Ascending aorta (tissue), 2 donors: Measurements from ENCODE around the gene NIF3L1. TPM values are rescaled to one million over a fixed set of nuclear protein-coding genes. Genes with fewer than 3 reads are reported as not detected.
"Not testable (repeated sequence)": the region's sequence is repeated elsewhere in the genome, so short reads cannot be mapped to it uniquely, and the experiment has no call there.

Experiments used
- DNase-seq, 2 donors: peaks; one replicate each; pipeline ENCODE4 v3.0.0-alpha.2; 2019; ENCODE audit warnings: low spot score in 2 of 2
- H3K27ac ChIP-seq, 2 donors: fragments of 200-600 bp; sonication (generic); one replicate each; pipeline ENCODE4 v1.5.1; 2016 to 2017; ENCODE audit warnings: mild to moderate bottlenecking in 1 of 2
- H3K27me3 ChIP-seq: fragments of 200-600 bp; sonication (generic); one replicate; pipeline ENCODE4 v1.5.1; 2017
- H3K36me3 ChIP-seq, 2 donors: fragments of 200-600 bp; sonication (generic); one replicate each; pipeline ENCODE4 v1.5.1; 2016
- H3K4me1 ChIP-seq, 2 donors: fragments of 200-600 bp; sonication (generic); one replicate each; pipeline ENCODE4 v1.5.1; 2016 to 2017; ENCODE audit warnings: mild to moderate bottlenecking in 1 of 2
- H3K4me3 ChIP-seq, 2 donors: fragments of 200-600 bp; sonication (generic); one replicate each; pipeline ENCODE4 v1.5.1; 2016 to 2017; ENCODE audit warnings: mild to moderate bottlenecking in 1 of 2
- H3K9me3 ChIP-seq, 2 donors: fragments of 200-600 bp; sonication (generic); one replicate each; pipeline ENCODE4 v1.5.1; 2016
- CTCF ChIP-seq, 3 experiments: fragments of 200-600 bp in 2 of 3; fragments of 450-650 bp in 1 of 3; sonication (generic) in 2 of 3; IDR thresholded peaks; one replicate each; pipeline ENCODE4 v1.5.1; 2016 to 2019; ENCODE audit warnings: antibody characterized with exemption in 3 of 3, mild to moderate bottlenecking in 1 of 3, moderate library complexity in 1 of 3
- intact Hi-C: fragments of 100-400 bp; cut with DNase I; formaldehyde crosslinking; loops from one replicate; pipeline ENCODE4 v1.15.1; 2023
- total RNA-seq: library from RNA; depleted of rRNA; stranded (reverse); fragments of >200 nt; gene quantifications from one replicate; pipeline ENCODE4 v1.1.0, GENCODE V29; 2016

NIF3L1 gene
- total RNA-seq, 1 donor from 2014 or later = 55.3 TPM

- TF ChIP-seq CTCF (IDR thresholded peaks at IDR 0.05) = no peak
- no peak overlapping the region for H3K27ac ChIP-seq
- H3K4me3 ChIP-seq = no peak overlapping the region
- DNase-seq = no peak
- intact Hi-C loops = no loop called here
- H3K4me1 ChIP-seq = no peaks in the 10 kb centered on the region
- H3K27me3 ChIP-seq = no peaks in the 10 kb centered on the region
- H3K9me3 ChIP-seq = no peaks in the 10 kb centered on the region
- H3K36me3 ChIP-seq = peaks cover 54 to 74% of the 10 kb centered on the region in 2 donors
These were observed 11.7 kb upstream of the NIF3L1 start for GRCh38 chr2:200877443-200877842.

- Histone ChIP-seq H3K9me3 (no peaks in the 10 kb centered on the region), H3K27me3 (no peaks in the 10 kb centered on the region), H3K27ac (no peak overlapping the region), H3K4me1 (no peaks in the 10 kb centered on the region), H3K4me3 (no peak overlapping the region), H3K36me3 (peaks cover 60 to 75% of the 10 kb centered on the region in 2 donors)
- intact Hi-C loops = no loop called here
- DNase-seq = no peak
- TF ChIP-seq CTCF (IDR thresholded peaks at IDR 0.05) = no peak
These were observed 10.8 kb upstream of the NIF3L1 start for GRCh38 chr2:200878289-200878880.

GRCh38 chr2:200881715-200882249, 7.4 kb upstream of the NIF3L1 start:
- H3K27ac ChIP-seq, DNase-seq, intact Hi-C loops, H3K4me1 ChIP-seq, H3K27me3 ChIP-seq, H3K9me3 ChIP-seq, H3K4me3 ChIP-seq: not testable (repeated sequence)
- H3K36me3 ChIP-seq = peaks cover 57 to 75% of the 10 kb centered on the region in 2 donors

- intact Hi-C loops = no loop called here
- H3K36me3 ChIP-seq = peaks cover 45 to 66% of the 10 kb centered on the region in 2 donors
- no peak for TF ChIP-seq CTCF (IDR thresholded peaks at IDR 0.05)
These were observed 10.3 kb downstream of the NIF3L1 start for GRCh38 chr2:200899482-200899881.

GRCh38 chr2:200901459-200902072, 12.4 kb downstream of the NIF3L1 start:
- H3K27ac ChIP-seq = no peak overlapping the region
- peak in 1 of 2 donors; percentile 79 for DNase-seq
- peaks cover 27 to 55% of the 10 kb centered on the region in 2 donors for H3K36me3 ChIP-seq
- no peak overlapping the region for H3K4me3 ChIP-seq
- H3K27me3 ChIP-seq = no peaks in the 10 kb centered on the region
- intact Hi-C loops = loop anchor here (2.0 kb wide), 1 partner anchor 275 kb away; no protein-coding TSS in a partner anchor
- no peaks in the 10 kb centered on the region for H3K4me1 ChIP-seq
- H3K9me3 ChIP-seq = no peaks in the 10 kb centered on the region
- TF ChIP-seq CTCF (IDR thresholded peaks at IDR 0.05) = peak; percentile 62 to 65 (median 65)

More at GRCh38 chr2:200899482-200899881, 10.3 kb downstream of the NIF3L1 start:
- DNase-seq = no peak
- no peaks in the 10 kb centered on the region for H3K9me3 ChIP-seq
- H3K4me1 ChIP-seq = no peaks in the 10 kb centered on the region
- H3K27me3 ChIP-seq = no peaks in the 10 kb centered on the region
- no peak overlapping the region for H3K27ac ChIP-seq
- no peak overlapping the region for H3K4me3 ChIP-seq

GRCh38 chr2:200905618-200906296, 16.6 kb downstream of the NIF3L1 start:
- intact Hi-C loops = loop anchor here (1.0 kb wide), 1 partner anchor 164 kb away; no protein-coding TSS in a partner anchor
- H3K27ac ChIP-seq = no peak overlapping the region
- peaks cover 6 to 34% of the 10 kb centered on the region in 2 donors for H3K36me3 ChIP-seq
- H3K4me3 ChIP-seq = no peak overlapping the region
- no peaks in the 10 kb centered on the region for H3K9me3 ChIP-seq
- H3K4me1 ChIP-seq = no peaks in the 10 kb centered on the region
- no peaks in the 10 kb centered on the region for H3K27me3 ChIP-seq
- TF ChIP-seq CTCF (IDR thresholded peaks at IDR 0.05) = peak; percentile 22 to 61 (median 39)
- no peak for DNase-seq
